ENCODE results near the gene TRAF3IP1.

The TRAF3IP1 gene

GRCh38 chr2:238344035-238344434 lies 23.7 kb downstream of the TRAF3IP1 start:
- TF ChIP-seq TAF1 (IDR thresholded peaks at IDR 0.05; ENCODE audit: borderline replicate concordance, insufficient read depth, low read length): no peak
- TF ChIP-seq FOXP2 (optimal IDR thresholded peaks at IDR 0.05; ENCODE audit: borderline replicate concordance, extremely low read depth, extremely low read length, insufficient read depth): no peak
- no peak for TF ChIP-seq REST (IDR thresholded peaks at IDR 0.05; ENCODE audit: insufficient read depth in 1 of 2, low read depth in 2 of 2, low read length in 2 of 2)
- no peak for TF ChIP-seq SIN3A (IDR thresholded peaks at IDR 0.05; ENCODE audit: borderline replicate concordance, insufficient read depth, low read length)
- no peak for TF ChIP-seq POLR2AphosphoS5 (IDR thresholded peaks at IDR 0.05; ENCODE audit: low read depth, low read length)

GRCh38 chr2:238344517-238344916 lies 24.2 kb downstream of the TRAF3IP1 start:
- TF ChIP-seq FOXP2 (optimal IDR thresholded peaks at IDR 0.05; ENCODE audit: borderline replicate concordance, extremely low read depth, extremely low read length, insufficient read depth): no peak
- no peak for TF ChIP-seq POLR2AphosphoS5 (IDR thresholded peaks at IDR 0.05; ENCODE audit: low read depth, low read length)
- no peak for TF ChIP-seq TAF1 (IDR thresholded peaks at IDR 0.05; ENCODE audit: borderline replicate concordance, insufficient read depth, low read length)
- no peak for TF ChIP-seq SIN3A (IDR thresholded peaks at IDR 0.05; ENCODE audit: borderline replicate concordance, insufficient read depth, low read length)

GRCh38 chr2:238345297-238345968 lies 25.1 kb downstream of the TRAF3IP1 start:
- TF ChIP-seq REST (IDR thresholded peaks at IDR 0.05; ENCODE audit: insufficient read depth in 1 of 2, low read depth in 2 of 2, low read length in 2 of 2): no peak
- no peak for TF ChIP-seq TAF1 (IDR thresholded peaks at IDR 0.05; ENCODE audit: borderline replicate concordance, insufficient read depth, low read length)
- TF ChIP-seq SIN3A (IDR thresholded peaks at IDR 0.05; ENCODE audit: borderline replicate concordance, insufficient read depth, low read length): no peak
- TF ChIP-seq POLR2AphosphoS5 (IDR thresholded peaks at IDR 0.05; ENCODE audit: low read depth, low read length): no peak
- TF ChIP-seq FOXP2 (optimal IDR thresholded peaks at IDR 0.05; ENCODE audit: borderline replicate concordance, extremely low read depth, extremely low read length, insufficient read depth): no peak

GRCh38 chr2:238346544-238346943 lies 26.2 kb downstream of the TRAF3IP1 start:
- no peak for TF ChIP-seq TAF1 (IDR thresholded peaks at IDR 0.05; ENCODE audit: borderline replicate concordance, insufficient read depth, low read length)
- no peak for TF ChIP-seq SIN3A (IDR thresholded peaks at IDR 0.05; ENCODE audit: borderline replicate concordance, insufficient read depth, low read length)
- no peak for TF ChIP-seq FOXP2 (optimal IDR thresholded peaks at IDR 0.05; ENCODE audit: borderline replicate concordance, extremely low read depth, extremely low read length, insufficient read depth)
- TF ChIP-seq POLR2AphosphoS5 (IDR thresholded peaks at IDR 0.05; ENCODE audit: low read depth, low read length): no peak
- TF ChIP-seq REST (IDR thresholded peaks at IDR 0.05; ENCODE audit: insufficient read depth in 1 of 2, low read depth in 2 of 2, low read length in 2 of 2): no peak

- TF ChIP-seq FOXP2 (optimal IDR thresholded peaks at IDR 0.05; ENCODE audit: borderline replicate concordance, extremely low read depth, extremely low read length, insufficient read depth) (no peak), REST (IDR thresholded peaks at IDR 0.05; ENCODE audit: insufficient read depth in 1 of 2, low read depth in 2 of 2, low read length in 2 of 2) (no peak), SIN3A (IDR thresholded peaks at IDR 0.05; ENCODE audit: borderline replicate concordance, insufficient read depth, low read length) (no peak), TAF1 (IDR thresholded peaks at IDR 0.05; ENCODE audit: borderline replicate concordance, insufficient read depth, low read length) (no peak)
Observed at GRCh38 chr2:238350150-238350897, 30.0 kb downstream of the TRAF3IP1 start.

Measured in PFSK-1 (cell line).